GM12878 (cell line): ENCODE measurements around the gene INO80C. TPM values are rescaled to one million over a fixed set of nuclear protein-coding genes. Genes with fewer than 3 reads are reported as not detected.

ENCODE experiments used
- ATAC-seq: fragments of 200-7000 bp; cut with Tn5 transposase; 3 replicates; pipeline ENCODE4 v1.9.1; 2020; ENCODE audit warnings: mild to moderate bottlenecking, moderate library complexity
- BruUV-seq: library from RNA; stranded (reverse); fragments of 400-500 nt; replicated peaks from 2 replicates; lab custom pipeline; 2021; lab: Mats Ljungman, UMichigan
- CTCF ChIA-PET: fragments of 300-600 bp; sonication (Branson Sonifier 250); formaldehyde crosslinking; extraction: SDS; loops from one replicate; lab custom pipeline; 2021; ENCODE audit warnings: inconsistent platforms; lab: Yijun Ruan, JAX
- POLR2A ChIA-PET: fragments of 350-600 bp; formaldehyde crosslinking; extraction: SDS; loops from one replicate; lab custom pipeline; 2021; ENCODE audit warnings: inconsistent platforms; lab: Charles Lee
- RAD21 ChIA-PET: fragments of 300-600 bp; sonication (Branson Sonifier 250); formaldehyde crosslinking; loops from one replicate; lab custom pipeline; 2023; ENCODE audit warnings: antibody characterized with exemption; ENCODE audit not compliant: unreplicated experiment; lab: Charles Lee
- SMC1A ChIA-PET: fragments of 300-600 bp; sonication (Branson Sonifier 250); formaldehyde crosslinking; loops from one replicate; lab custom pipeline; 2023; ENCODE audit not compliant: unreplicated experiment, uncharacterized antibody; lab: Charles Lee
- DNase-seq: peaks from one replicate; pipeline ENCODE4 v3.0.0-alpha.2; 2011; ENCODE audit warnings: low read depth, low spot score
- FAIRE-seq: peaks from 3 replicates; lab custom pipeline; 2011; peaks lifted over from hg19 to GRCh38; lab: Jason Lieb, UNC
- H2AFZ ChIP-seq: 2 replicates; pipeline ENCODE4 v1.6.0; 2011; ENCODE audit warnings: low read depth, low read length, control low read depth; ENCODE audit not compliant: control insufficient read depth
- H3K27ac ChIP-seq: 2 replicates; pipeline ENCODE4 v1.5.1; 2011; ENCODE audit warnings: control low read depth; ENCODE audit not compliant: control insufficient read depth, insufficient read depth
- H3K27me3 ChIP-seq, 2 experiments: replicated peaks in 1 of 2; 2 replicates each; pipeline versions ENCODE4 v1.6.0 to v1.6.1; 2011; ENCODE audit warnings: low read length in 1 of 2; ENCODE audit not compliant: control insufficient read depth in 2 of 2, insufficient read depth in 2 of 2
- H3K36me3 ChIP-seq, 2 experiments: 2 replicates each; pipeline ENCODE4 v1.5.1; 2011; ENCODE audit warnings: low read length in 1 of 2; ENCODE audit not compliant: control insufficient read depth in 2 of 2, insufficient read depth in 2 of 2
- H3K4me1 ChIP-seq: 2 replicates; pipeline ENCODE4 v1.6.1; 2011; ENCODE audit warnings: mild to moderate bottlenecking, low read length, moderate library complexity, mixed read lengths; ENCODE audit not compliant: control insufficient read depth, insufficient read depth
- H3K4me2 ChIP-seq: 2 replicates; pipeline ENCODE4 v1.6.0; 2011; ENCODE audit warnings: control low read depth; ENCODE audit not compliant: control insufficient read depth, insufficient read depth
- H3K4me3 ChIP-seq: fragments of 200-600 bp; sonication (generic); 2 replicates; pipeline ENCODE4 v1.5.1; 2016
- H3K79me2 ChIP-seq: 2 replicates; pipeline ENCODE4 v1.6.0; 2011; ENCODE audit warnings: low read length; ENCODE audit not compliant: control insufficient read depth, insufficient read depth
- H3K9ac ChIP-seq: 2 replicates; pipeline ENCODE4 v1.8.0; 2011; ENCODE audit warnings: low read length, control low read depth, mixed read lengths; ENCODE audit not compliant: control insufficient read depth, insufficient read depth
- H3K9me3 ChIP-seq: replicated peaks from 3 replicates; pipeline ENCODE4 v1.5.1; 2011; ENCODE audit warnings: mild to moderate bottlenecking, low read length; ENCODE audit not compliant: control insufficient read depth, insufficient read depth
- H4K20me1 ChIP-seq: 2 replicates; pipeline ENCODE4 v1.6.0; 2011; ENCODE audit not compliant: control insufficient read depth, insufficient read depth
- EZH2 ChIP-seq: IDR thresholded peaks from 2 replicates; pipeline ENCODE4 v1.6.1; 2012; ENCODE audit warnings: low read depth, mild to moderate bottlenecking, control low read depth, inconsistent platforms, low read length, borderline replicate concordance; ENCODE audit not compliant: control insufficient read depth
- FOXK2 ChIP-seq: fragments of 450-650 bp; IDR thresholded peaks from 2 replicates; pipeline ENCODE4 v1.6.1; 2017; ENCODE audit warnings: mild to moderate bottlenecking, moderate library complexity
- MEF2B ChIP-seq: fragments of 450-650 bp; IDR thresholded peaks from 2 replicates; pipeline ENCODE4 v1.6.1; 2018; ENCODE audit warnings: mild to moderate bottlenecking, moderate library complexity; ENCODE audit not compliant: partially characterized antibody, poor library complexity, severe bottlenecking
- POLR2A ChIP-seq: IDR thresholded peaks from 2 replicates; pipeline ENCODE4 v1.6.1; 2011; ENCODE audit warnings: low read depth, mild to moderate bottlenecking, low read length
- SUZ12 ChIP-seq: fragments of 200-600 bp; sonication (generic); IDR thresholded peaks from one replicate; pipeline ENCODE4 v1.6.1; 2018; ENCODE audit warnings: antibody characterized with exemption, mild to moderate bottlenecking; ENCODE audit not compliant: unreplicated experiment
- ZBTB33 ChIP-seq: fragments of 450-650 bp; IDR thresholded peaks from 2 replicates; pipeline ENCODE4 v1.6.1; 2017; ENCODE audit warnings: mild to moderate bottlenecking
- ZNF217 ChIP-seq: fragments of 450-650 bp; IDR thresholded peaks from 2 replicates; pipeline ENCODE4 v1.6.1; 2017; ENCODE audit warnings: antibody characterized with exemption, mild to moderate bottlenecking
- WGBS: methylation state at CpG from one replicate; pipeline ENCODE4 v1.1.6; 2016; ENCODE audit warnings: low lambda C conversion rate; ENCODE audit not compliant: insufficient replicate concordance, insufficient coverage; ENCODE audit errors: missing lambda C conversion rate; 5-methylcytosine and 5-hydroxymethylcytosine counted together
- in situ Hi-C: fragments of 300-500 bp; cut with MboI; formaldehyde crosslinking; loops from 9 replicates; pipeline ENCODE4 v1.14.3; 2018; ENCODE audit warnings: mixed read lengths
- intact Hi-C: fragments of 100-400 bp; cut with micrococcal nuclease; formaldehyde crosslinking; loops from one replicate; pipeline ENCODE4 v1.14.2; 2022; ENCODE audit not compliant: unreplicated experiment
- polyA plus RNA-seq, 11 experiments: library from polyadenylated mRNA; depleted of rRNA in 4 of 11; unstranded in 6 of 11; stranded (reverse) in 5 of 11; fragments of >200 nt; fragmentation: Nextera tagmentation in 4 of 11; fragmentation: Illumina TruSeq in 1 of 11; extraction: Ambion mirVana in 4 of 11; extraction: Trizol in 1 of 11; gene quantifications; 1 replicate in 1 of 11; 2 replicates in 10 of 11; pipeline versions ENCODE4 v1.2.1 to v1.2.3, GENCODE V29; 2011 to 2016; ENCODE audit warnings: inconsistent platforms in 2 of 11, missing spikeins in 2 of 11, low read depth in 1 of 11
- total RNA-seq, 4 experiments: library from RNA; depleted of rRNA in 3 of 4; stranded (reverse); fragments of >200 nt in 3 of 4; fragmentation: Illumina TruSeq in 1 of 4; extraction: Trizol in 1 of 4; gene quantifications; 2 replicates each; pipeline versions ENCODE4 v1.2.1 to v1.2.3, GENCODE V29; 2013 to 2021

Gene INO80C
- total and polyA plus RNA-seq, 10 of the 15 experiments (the other 5 are each of a cell fraction or from before 2014, with no cell fraction given): 9.9 to 43.2 (median 30.1) TPM

- ChIA-PET SMC1A (no interaction called here), POLR2A (interaction anchor here (0.6 kb wide), 1 partner anchor 26 kb away, joined by 3 read pairs; no protein-coding TSS in a partner anchor), RAD21 (no interaction called here), CTCF (interaction anchor here (1.1 to 1.2 kb wide), 2 partner anchors 16 to 21 kb away, joined by 3 read pairs; no protein-coding TSS in a partner anchor)
- TF ChIP-seq POLR2A (no peak), ZNF217 (no peak), SUZ12 (no peak), ZBTB33 (no peak), EZH2 (no peak), FOXK2 (no peak), MEF2B (no peak)
- Histone ChIP-seq H2AFZ (no peak overlapping the region), H3K79me2 (no peaks in the 10 kb centered on the region), H3K27me3 (no peaks in the 10 kb centered on the region), H3K4me1 (no peaks in the 10 kb centered on the region), H4K20me1 (no peaks in the 10 kb centered on the region), H3K27ac (no peak overlapping the region), H3K4me3 (no peak overlapping the region), H3K9me3 (no peaks in the 10 kb centered on the region), H3K9ac (no peak overlapping the region), H3K4me2 (no peak overlapping the region), H3K36me3 (no peaks in the 10 kb centered on the region)
- ATAC-seq (no peak), DNase-seq (no peak), FAIRE-seq (no peak)
- 87% methylated on average over 3 of the region's 3 CpGs for WGBS
- no TSS peak for BruUV-seq
- intact Hi-C loops: no loop called here
- in situ Hi-C loops: no loop called here
Observed at GRCh38 chr18:35424356-35424755, 73.4 kb downstream of the INO80C start.
